UCSD-AML1 (cell line): ENCODE measurements around the gene YKT6.
"Not testable (repeated sequence)": the region's sequence is repeated elsewhere in the genome, so short reads cannot be mapped to it uniquely, and the experiment has no call there.

Experiments
- DNase-seq: peaks from one replicate; lab custom pipeline; 2025; ENCODE audit not compliant: unreplicated experiment; lab: John Stamatoyannopoulos, UW

The YKT6 gene

DNA sequence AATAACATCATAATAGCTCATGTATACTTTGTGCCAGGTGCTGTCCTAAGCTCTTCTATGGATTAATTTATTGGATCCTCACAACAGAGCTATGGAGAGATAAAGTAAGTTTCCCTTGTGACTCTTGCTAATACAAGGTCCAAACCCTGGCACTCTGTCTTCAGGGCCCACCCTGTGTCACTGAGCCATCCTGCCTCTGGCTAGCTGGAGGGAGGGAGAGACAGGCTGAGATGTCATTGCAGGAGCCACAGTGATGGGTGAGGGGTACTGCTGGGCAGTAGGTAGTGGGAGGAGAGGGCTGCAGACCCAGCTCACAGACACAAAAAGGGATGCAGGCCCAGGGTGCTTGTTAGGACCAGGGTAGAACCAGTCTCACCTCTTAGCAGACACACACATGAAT is 28.4 kb upstream of the YKT6 start:
- DNase-seq: no peak

DNA sequence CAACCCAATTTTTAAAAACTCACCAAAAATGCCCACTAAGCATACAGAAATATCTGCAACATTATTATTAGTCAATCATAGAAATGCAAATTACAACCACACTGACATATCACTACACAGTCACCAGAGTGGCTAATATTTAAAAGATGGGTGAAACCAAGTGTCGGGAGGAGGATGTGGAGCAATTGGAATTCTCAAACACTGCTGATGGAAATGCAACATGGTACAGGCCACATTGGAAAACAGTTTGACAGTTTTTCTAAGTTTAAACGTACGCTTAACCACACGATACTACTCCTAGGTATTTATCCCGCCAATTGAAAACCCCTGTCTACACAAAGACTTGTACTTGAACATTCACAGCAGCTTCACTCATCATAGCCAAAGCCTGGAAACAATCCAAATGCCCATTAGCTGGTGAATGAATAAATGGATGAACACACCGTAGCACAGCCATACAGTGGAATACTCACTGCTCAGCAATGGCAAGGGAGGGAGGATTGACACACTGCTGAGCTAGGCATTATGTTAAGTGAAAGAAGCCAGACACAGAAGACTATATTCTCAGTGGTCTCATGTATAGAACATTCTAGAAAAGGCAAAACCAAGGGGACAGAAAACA is 27.9 kb upstream of the YKT6 start:
- no peak for DNase-seq

DNA sequence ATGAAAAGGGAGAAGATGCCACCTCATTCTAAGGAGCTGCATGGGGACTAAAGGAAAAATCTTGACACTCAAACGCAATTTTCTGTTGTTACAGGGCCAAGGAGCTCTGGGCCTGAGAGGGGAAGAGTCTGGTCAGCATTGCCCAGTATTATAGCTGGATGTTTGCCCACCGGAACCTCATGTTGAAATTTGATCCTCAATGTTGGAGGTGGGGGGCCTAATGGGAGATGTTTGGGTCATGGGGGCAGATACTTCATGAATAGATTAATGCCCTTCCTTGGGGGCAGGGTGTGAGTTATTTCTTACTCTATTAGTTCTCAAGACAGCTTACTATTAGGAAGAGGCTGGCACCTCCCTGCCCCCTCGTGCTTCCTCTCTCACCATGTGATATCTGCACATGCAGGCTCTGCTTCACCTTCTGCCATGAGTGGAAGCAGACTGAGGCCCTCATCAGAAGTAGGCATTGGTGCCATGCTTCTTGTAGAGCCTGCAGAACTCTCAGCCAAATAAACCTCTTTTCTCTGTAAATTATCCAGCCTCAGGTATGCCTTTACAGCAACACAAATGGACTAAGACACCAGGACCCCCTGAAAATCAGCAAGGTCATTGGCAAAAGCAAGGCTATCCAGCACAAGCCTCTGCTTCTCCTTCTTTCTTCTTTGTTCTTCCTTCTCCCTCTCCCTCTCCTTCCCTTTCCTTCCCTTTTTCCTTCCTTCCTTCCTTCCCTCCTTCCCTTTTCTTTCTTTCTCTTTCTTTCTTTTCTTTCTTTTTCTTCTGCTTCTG is 26.7 kb upstream of the YKT6 start:
- no peak for DNase-seq

DNA sequence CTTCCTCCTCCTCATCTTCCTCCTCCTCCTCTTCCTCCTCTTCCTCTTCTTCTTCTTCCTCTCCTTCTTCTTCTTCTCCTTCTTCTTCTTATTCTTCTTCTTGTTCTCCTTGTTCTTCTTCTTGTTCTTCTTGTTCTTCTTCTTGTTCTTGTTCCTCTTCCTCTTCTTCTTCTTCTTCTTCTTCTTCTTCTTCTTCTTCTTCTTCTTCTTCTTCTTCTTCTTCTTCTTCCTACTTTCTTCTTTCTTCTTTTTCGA is 26.2 kb upstream of the YKT6 start:
- not testable (repeated sequence) for DNase-seq

DNA sequence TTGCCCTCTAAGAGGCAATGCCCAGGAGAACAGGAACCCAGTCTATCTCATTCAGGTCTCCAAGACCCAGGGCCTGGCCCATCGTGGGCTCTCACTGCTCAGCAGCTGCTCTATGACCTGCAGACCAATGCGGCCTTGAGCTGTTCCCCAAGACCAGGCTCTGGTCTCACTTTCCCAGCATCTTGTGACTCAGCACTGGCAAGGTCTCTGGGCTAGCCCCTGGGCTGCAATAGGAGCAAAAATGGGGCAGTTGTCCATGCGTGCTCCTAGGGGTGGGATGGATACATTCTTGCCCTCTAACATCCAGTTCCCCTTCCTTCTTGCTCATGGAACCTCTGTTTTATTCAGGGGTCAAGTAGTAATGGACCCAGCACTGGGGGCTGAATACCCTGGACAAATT is 25.0 kb upstream of the YKT6 start:
- no peak for DNase-seq

DNA sequence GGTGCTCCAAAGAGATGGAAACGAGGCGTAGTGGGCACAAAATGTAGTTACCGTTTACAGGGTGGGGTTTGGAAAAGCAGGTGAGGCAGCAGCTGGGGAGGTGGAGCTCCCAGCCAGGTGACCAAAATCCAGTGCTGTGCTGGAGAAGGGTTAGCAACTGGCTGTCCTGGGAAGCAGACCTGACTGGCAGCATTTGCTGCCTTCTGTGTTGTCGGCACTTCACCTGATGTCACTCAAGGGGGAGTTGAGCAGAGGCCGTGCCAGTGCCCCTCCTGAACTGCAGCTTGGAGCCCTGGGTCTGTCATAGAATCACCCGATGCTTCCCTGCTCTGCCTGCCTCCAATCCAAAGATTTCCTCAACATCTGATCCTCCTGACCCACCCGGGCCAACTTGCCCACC is 24.3 kb upstream of the YKT6 start:
- DNase-seq: no peak

DNA sequence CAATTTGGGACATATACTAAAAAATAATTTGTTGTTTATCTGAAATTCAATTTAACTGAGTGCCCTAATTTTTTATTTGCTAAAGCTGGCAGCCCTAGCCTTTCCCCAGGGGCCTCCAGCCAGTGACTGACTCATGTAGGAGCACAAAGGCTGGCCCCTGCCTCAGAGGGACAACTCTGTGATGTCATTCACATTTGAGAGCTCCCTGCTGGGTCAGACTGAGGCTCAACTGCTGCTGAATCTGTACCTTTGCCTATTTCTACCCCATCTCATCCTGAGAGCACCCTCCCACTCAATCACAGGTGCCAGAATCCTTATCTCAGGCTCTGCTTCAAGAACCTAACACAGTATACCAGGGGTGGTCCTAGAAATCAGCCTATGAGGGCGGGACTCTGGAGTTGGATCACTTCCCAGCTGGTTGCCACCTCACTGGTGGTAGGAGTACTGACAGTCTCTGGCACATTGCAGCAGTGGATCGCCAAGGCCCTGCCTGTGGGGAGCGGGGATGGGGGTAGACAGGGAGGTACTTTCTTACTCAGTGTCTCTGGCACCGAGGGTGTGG is 23.1 kb upstream of the YKT6 start:
- DNase-seq: no peak

DNA sequence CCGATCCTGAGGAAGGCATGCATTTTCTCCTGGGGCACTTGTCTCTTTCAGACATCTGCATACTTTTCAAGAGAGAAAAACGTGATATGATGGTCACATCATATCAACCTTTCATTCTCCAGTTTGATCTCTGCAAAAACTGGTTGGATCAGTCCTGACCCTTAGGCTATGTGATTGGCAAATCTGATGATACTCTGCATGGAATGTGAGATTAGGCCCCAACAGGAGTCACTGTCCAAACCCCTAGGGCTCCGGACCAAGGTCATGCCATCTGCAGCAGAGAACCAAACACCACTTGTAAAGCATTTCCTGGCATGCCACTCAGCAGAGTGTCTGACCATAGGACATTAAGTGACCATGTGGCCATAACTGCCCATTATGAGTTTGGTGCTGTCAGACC is 20.1 kb upstream of the YKT6 start:
- no peak for DNase-seq

DNA sequence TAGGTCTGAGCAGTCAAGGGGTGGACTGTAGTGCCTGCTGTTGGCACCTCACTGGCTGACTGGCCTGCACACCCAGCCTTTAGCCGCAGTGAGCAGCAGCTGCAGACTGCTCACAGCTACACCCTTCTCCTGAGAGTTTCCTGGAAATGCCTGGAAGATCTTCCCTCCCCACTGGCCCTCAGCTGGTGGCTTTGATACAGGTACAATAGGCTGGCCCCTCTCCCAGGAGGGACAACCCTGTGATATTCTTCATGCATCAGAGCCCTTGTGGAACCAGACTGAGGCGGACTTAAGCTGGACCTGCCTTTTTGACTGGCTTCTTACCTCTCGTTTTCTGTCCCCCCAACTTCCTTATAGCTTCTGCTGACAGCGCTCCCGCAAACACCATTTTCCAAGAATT is 18.0 kb upstream of the YKT6 start:
- DNase-seq: no peak

DNA sequence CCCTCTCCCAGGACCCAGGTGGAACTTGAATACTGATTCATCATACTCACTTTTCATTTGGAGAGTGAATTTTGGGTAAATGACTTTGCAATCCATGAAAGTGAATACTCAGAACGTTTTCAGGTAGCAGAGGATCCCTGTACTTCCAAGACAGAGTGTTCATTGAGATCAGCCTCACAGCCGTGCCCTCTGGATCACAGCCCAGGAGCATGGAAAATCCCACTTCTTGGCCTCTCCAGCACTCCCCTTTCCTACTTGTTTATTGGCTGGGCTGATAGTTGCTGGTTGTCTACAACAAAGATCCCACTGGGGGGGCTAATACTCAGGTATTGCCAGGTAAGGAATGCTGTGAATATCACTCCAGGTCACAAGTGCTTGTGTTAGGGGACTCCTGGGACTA is 17.4 kb upstream of the YKT6 start:
- no peak for DNase-seq

DNA sequence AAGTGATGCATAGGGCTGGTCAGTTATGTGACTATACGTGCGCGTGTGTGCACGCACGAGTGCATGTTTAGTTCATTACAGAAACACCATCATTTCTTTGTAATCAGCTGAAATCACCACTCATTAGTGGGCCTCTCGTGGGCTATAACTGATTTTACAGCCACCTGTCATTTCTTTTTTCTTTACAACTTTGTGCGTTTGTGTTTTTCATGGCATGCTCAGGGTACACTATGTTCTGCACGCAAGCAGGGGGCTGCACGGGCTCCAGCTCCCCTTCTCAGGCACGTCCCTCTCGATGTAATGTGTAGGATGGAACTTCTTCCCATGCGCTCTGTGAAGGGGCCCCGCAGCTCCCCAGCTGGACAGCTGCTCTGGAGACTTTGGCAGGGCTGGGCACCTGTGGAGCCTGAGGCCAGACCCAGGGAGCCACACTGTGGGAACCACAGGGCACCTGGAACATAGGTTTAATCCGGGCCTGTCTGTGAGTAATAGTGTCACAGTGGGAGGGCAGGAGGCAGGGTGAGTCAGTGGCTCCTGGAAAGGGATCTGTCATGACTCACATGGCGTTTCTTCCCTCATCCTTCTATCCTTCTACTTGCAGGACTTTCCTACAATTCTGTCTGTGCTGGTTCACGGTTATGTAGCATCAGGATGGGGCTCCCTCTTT is 16.4 kb upstream of the YKT6 start:
- no peak for DNase-seq

DNA sequence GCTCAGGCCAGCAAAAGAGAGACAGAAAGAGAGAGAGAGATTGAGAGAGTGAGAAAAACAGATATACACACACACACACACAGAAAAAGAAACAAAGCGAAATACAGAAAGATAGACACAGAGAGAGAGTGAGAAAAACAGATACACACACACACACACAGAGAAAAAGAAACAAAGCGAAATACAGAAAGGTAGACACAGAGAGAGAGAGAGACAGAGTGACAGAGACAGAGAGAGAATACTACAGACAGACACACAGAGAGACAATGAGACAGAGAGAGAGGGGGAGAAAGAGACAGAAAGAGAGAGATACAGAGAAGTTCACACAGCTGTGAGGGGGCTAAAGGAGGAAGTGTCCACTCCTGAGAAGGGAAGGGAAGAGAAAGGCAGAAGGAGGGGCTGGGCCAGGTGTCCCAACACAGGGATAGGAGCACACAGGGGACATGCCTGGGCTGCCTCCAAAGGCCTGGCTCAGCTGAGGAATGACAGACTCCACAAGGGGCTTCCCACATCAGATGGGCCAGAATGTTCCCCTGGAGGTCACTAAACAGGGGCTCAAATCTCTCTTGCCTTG is 15.8 kb upstream of the YKT6 start:
- DNase-seq: no peak

DNA sequence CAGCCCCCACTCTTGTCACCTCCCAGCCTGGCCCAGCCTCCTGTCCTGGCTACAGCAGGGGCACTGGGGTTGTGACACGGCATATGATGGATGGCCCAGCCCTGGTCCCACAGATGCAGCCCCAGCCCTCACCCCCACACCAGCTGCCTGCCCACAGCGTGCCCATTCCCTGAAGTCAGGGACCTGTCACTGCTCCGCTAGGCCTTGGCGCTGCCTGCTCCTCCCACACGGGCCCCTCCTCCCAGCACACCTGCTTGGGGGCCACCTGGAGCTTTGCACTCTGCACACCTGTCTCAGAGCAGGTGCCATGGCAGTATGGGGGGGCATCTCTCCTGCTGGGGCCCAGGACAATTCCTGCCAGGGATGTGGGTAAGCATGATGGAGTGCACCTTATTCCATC is 15.0 kb upstream of the YKT6 start:
- no peak for DNase-seq

DNA sequence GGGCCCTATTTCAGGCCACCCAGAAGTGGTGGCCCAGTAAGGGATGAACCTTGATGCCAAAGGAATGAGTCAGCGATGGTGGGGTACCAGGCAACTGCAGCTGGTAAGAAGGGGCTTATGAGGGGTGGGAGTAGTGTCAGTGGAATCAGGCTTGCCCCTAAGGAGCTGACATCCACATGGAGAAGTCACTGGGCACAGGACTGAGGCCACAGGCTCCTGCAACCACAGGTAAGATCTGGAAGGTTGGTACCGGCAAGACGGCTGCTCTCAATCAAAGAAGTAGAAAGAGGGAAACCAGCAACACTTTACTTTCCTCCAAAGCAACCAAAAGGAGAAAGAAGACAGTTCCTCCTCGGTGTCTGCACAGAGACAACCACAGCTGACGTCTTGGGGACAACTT is 14.0 kb upstream of the YKT6 start:
- no peak for DNase-seq

DNA sequence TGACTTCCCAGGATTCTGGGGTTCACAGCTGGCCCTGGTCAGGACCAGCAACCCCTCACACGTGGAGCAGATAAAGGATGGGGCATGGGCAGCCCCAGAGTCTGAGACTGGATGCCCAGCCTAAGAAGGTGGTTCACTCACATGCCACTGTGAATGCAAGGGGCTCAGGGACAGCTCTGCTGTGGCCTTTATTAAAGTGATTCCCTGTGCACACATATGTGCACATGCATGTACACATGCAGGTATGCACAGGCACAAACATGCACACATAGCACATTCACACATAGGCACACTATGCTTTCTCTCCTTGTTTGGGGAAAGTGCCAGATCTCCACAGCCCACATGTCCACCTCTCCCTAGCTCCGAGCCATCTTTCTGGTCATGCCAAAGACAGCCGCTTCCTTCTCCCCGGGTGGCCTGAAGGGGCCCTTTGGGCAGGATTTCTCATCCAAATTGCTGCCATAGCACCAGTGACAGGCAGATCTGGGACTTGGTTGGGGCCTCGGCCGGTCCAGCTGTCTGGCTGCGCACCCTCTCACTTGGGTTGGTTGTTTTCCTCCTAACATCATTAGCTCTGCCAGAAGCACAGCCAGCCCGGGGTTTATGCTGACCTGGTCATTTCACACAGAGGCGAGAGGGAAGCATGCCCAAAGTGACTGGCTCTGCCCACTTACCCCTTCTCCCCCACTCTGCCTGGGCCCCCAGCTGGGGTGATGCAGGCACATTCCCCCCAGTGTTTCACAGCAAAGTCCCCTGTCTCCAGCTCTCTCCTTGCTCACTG is 13.0 kb upstream of the YKT6 start:
- DNase-seq: no peak

DNA sequence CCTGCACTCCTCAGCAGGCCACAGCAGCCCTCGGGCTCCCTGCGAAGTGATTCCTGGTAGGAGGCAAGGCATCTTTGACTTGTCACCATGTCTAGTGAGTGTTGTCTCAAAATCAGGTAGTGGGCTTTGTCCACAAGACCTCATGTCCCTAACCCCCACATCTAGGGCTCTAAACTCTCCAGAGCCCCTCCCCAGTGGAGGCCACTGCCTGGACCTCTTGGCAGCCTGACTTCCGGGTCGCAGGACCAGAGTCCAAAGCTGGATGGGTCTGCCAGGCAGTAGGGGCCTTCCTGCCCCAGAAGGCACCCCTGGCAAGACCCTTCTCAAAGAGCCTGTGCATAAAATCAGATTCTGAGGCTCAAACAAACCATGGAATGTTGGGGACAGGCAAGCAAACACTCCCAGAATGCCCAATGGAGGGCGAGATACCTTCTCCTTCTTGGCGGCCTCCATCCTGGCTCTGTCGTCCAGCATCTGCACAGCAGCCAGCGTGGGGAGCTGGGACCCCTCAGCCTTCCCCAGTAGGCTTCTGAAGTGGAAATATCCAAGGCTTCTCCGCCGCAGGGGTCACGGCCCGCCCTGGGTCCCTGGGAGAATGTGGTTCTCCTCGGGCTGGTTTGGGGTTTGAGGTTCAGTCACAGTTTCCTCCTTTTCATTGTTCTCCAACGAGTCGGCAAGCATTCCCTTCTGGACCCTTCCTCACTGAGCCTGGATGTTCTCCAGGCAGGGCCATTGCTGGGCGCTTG is 12.1 kb upstream of the YKT6 start:
- DNase-seq: no peak

DNA sequence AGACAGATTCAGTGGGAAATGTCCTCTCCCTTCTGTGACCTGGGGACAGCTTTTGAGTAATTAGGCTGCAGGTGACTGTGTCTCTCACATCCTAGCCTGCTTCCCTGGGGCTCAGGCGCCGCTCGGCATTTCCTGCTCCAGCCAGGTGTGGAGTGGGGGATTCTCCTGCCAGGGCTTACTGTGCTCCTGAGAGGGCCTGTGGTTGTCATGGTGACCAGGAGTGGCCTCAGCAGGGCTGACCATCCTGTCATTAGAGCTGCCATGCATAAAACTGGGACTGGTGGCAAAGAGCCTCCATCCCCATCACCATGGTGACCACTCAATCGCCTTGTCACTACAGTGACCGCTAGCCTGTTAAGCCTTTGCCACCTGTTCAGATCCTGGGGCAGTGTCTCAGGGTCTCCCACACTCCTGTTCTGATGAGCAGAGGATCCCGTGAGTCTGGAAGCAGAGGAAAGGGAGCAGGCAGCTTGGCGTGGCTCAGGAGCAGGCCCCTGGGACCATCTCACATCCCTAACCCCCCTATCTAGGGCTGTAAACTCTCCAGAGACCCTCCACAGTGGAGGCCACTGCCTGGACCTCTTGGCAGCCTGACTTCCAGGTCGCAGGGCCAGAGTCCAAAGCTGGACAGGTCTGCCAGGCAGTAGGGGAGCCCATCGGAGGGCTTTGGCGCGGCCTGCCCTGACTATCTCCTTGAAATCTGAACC is 11.3 kb upstream of the YKT6 start, which contains the start of gene GCK:
TSS of gene GCK (minus strand) at position 154 of the 707 bp plus-strand sequence. CDS start 486 bp downstream, outside the sequence.
- DNase-seq: no peak

DNA sequence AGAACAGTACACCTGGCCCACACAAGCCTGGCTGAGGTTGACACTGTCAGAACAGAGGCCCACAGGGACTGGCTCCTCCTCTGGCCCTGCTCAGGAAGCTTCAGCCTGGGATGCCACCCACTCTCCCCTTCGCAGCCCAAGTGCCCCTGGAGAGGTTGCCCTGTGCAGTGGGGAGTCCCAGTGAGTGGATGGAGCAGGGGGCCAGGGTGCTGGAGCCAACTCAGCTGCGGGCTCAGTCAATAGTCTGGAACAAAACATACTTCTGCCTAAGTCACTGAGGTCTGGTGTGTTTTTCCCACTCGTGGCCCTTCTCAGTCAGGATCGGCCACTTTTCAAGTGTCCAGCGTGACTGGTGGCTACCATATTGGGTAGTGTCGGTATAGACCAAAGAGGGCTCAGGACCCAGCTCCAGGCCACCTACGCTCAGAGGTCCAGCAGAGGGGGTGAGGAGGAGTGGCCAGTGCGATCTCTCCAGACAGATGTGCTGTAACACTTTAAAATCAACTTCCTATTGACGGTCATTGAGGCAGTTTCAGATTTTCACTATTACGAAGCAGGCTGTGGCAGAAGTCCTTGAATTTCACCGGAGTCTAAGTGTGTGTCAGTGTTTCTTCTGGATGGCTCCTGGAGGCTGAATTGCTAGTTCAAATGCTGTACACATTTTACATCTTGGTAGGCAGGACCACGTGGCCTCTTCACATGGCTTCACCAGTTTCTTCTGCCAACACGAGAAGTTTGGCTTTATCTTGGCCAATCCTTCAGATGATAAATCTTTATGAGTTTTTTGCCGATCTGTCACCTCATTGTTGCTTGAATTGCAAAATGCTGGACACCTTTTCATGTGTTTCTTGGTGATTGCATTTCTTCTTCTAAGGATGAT is 10.5 kb upstream of the YKT6 start:
- DNase-seq: no peak

DNA sequence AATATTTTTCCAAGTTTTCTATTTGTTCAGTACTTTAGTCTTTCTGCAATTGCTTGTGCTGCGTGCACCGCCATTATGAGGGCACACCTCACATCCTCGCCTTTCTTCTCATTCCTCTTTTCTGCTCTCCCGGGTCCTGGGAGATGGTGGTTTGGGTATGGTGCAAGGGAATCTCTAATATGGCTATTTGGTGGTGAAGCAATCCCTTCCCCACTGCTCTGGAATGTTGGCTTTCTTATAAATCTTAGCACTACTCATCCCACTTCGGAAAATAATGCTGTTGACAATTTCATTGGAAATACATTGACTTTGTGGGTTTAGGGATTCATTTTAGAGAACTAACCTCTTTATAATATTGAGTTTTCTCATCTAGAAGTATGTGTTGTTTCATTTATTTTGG is 9.6 kb upstream of the YKT6 start:
- DNase-seq: no peak
